Psoas muscle (tissue), 8 donors: ENCODE data around the gene KRT28. TPM values are rescaled to one million over a fixed set of nuclear protein-coding genes. Genes with fewer than 3 reads are reported as not detected.

Source experiments
- ATAC-seq, 4 donors: fragments of 200-7000 bp; cut with Tn5 transposase; one replicate each; pipeline ENCODE4 v1.9.1; 2020; ENCODE audit warnings: moderate library complexity in 3 of 4, mild to moderate bottlenecking in 2 of 4
- DNase-seq, 2 donors: peaks; one replicate each; pipeline ENCODE4 v3.0.0-alpha.2; 2020
- H3K27ac ChIP-seq: fragments of 200-600 bp; one replicate; pipeline ENCODE4 v1.8.0; 2022
- H3K27me3 ChIP-seq, 3 donors: fragments of 200-600 bp in 1 of 3; one replicate each; pipeline versions ENCODE4 v1.6.1 to v1.8.0; 2013 to 2022; ENCODE audit warnings: low read length in 2 of 3, mild to moderate bottlenecking in 2 of 3, moderate library complexity in 1 of 3; ENCODE audit not compliant: insufficient read depth in 3 of 3
- H3K36me3 ChIP-seq, 2 donors: fragments of 200-600 bp in 1 of 2; one replicate each; pipeline versions ENCODE4 v1.6.1 to v1.8.0; 2013 to 2022; ENCODE audit warnings: low read depth in 1 of 2, mild to moderate bottlenecking in 1 of 2, moderate library complexity in 1 of 2; ENCODE audit not compliant: insufficient read depth in 1 of 2
- H3K4me1 ChIP-seq: fragments of 200-600 bp; one replicate; pipeline ENCODE4 v1.8.0; 2022
- H3K4me3 ChIP-seq: fragments of 200-600 bp; one replicate; pipeline ENCODE4 v1.8.0; 2022; ENCODE audit warnings: mild to moderate bottlenecking
- H3K9me3 ChIP-seq: fragments of 200-600 bp; one replicate; pipeline ENCODE4 v1.8.0; 2022
- WGBS, 3 donors: extraction: QIAGEN DNeasy Blood & Tissue Kit; methylation state at CpG; one replicate each; pipeline versions ENCODE4 v1.1.6 to v1.1.7; 2013; 5-methylcytosine and 5-hydroxymethylcytosine counted together
- intact Hi-C, 2 donors: fragments of 100-400 bp; cut with DNase I; formaldehyde crosslinking; loops; one replicate each; pipeline versions ENCODE4 v1.11.0 to v1.14.2; 2022
- polyA plus RNA-seq, 3 donors: library from polyadenylated mRNA; stranded (reverse); fragments of 200-250 nt; gene quantifications; one replicate each; pipeline ENCODE4 v1.2.3, GENCODE V29; 2013
- total RNA-seq, 4 donors: library from RNA; stranded (reverse); fragmentation: NEBNext Ultra II Directional in 2 of 4; extraction: Animal tissue kit (Norgen Biotek cat#: 25700) in 2 of 4; gene quantifications; one replicate each; pipeline versions ENCODE4 v1.2.1 to v1.2.4, GENCODE V29; 2021 to 2023
- TF ChIP-seq, protein P1 (sequence below): fragments of 200-600 bp; IDR thresholded peaks from one replicate; pipeline ENCODE4 v1.8.0; 2022; ENCODE audit warnings: antibody characterized with exemption
- donor health status: healthy with polysubstance abuse.
- donor health status: DM: no; HTN: no; CAD: no; lungs with moderate emphysema.
- donor health status: Bipolar disorder and iron deficiency.
- donor health status: healthy.
- donor health status: DM: yes; HTN: yes; CAD: no.
- donor health status: DM: no; HTN: no; CAD: no.
- donor health status: DM: no; HTN: no; CAD: no.
- donor health status: DM: yes; HTN: yes; CAD: no.

Gene KRT28
- total and polyA plus RNA-seq, 7 donors: not detected

DNA sequence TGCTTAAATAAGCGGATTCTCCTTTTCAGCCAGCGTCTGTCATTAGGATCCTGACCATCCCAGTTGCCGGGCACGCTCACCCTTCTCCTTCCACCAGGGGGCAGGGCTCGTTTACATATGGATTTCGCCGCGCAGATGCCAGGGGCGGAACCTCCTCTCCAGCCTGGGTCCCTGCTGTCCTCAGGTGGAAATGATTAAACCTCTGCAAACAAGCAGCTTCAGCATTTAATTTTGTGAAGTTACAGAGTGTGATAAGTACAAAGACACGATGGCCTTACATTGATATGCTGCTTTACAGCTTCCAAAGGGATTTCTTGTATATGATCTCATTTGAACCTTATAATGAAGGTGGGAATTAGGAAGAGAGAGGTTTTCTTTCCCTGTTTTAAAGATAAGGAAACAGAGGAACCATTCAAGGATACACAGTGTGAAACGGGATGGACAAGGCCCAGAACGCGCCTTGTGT lies 3.9 kb upstream of the KRT28 start:
- DNase-seq: peak; percentile 62 to 76
- Histone ChIP-seq H3K27me3 (peaks cover 0 to 65% (median 2%) of the 10 kb centered on the region in 3 donors), H3K36me3 (no peaks in the 10 kb centered on the region), H3K4me3 (no peak overlapping the region), H3K27ac (no peak overlapping the region), H3K9me3 (no peaks in the 10 kb centered on the region), H3K4me1 (no peaks in the 10 kb centered on the region)
- ATAC-seq: peak; percentile 69 to 86 (median 78)
- intact Hi-C loops: loop anchor here (2.0 to 10.0 kb wide), 4 partner anchors 521 to 863 kb away; no protein-coding TSS in a partner anchor
- TF ChIP-seq, protein P1, sequence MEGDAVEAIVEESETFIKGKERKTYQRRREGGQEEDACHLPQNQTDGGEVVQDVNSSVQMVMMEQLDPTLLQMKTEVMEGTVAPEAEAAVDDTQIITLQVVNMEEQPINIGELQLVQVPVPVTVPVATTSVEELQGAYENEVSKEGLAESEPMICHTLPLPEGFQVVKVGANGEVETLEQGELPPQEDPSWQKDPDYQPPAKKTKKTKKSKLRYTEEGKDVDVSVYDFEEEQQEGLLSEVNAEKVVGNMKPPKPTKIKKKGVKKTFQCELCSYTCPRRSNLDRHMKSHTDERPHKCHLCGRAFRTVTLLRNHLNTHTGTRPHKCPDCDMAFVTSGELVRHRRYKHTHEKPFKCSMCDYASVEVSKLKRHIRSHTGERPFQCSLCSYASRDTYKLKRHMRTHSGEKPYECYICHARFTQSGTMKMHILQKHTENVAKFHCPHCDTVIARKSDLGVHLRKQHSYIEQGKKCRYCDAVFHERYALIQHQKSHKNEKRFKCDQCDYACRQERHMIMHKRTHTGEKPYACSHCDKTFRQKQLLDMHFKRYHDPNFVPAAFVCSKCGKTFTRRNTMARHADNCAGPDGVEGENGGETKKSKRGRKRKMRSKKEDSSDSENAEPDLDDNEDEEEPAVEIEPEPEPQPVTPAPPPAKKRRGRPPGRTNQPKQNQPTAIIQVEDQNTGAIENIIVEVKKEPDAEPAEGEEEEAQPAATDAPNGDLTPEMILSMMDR: peak; percentile 83
- 14 to 15% (median 14%) methylated on average over 13 of the region's 13 CpGs for whole genome bisulfite sequencing, 3 donors

GRCh38 chr17:40801157-40801556 lies 1.4 kb upstream of the KRT28 start:
- ATAC-seq (no peak), DNase-seq (no peak)
- WGBS, 3 donors: 72 to 80% (median 75%) methylated on average over 2 of the region's 2 CpGs
- intact Hi-C loops: loop anchor here (5.0 to 10.0 kb wide), 3 partner anchors 524 to 864 kb away; no protein-coding TSS in a partner anchor
- H3K36me3 ChIP-seq: no peaks in the 10 kb centered on the region
- H3K27ac ChIP-seq: no peak overlapping the region
- no peaks in the 10 kb centered on the region for H3K4me1 ChIP-seq
- TF ChIP-seq, protein P1: no peak
- H3K27me3 ChIP-seq: peaks cover 0 to 45% (median 2%) of the 10 kb centered on the region in 3 donors
- H3K4me3 ChIP-seq: no peak overlapping the region
- no peaks in the 10 kb centered on the region for H3K9me3 ChIP-seq

DNA sequence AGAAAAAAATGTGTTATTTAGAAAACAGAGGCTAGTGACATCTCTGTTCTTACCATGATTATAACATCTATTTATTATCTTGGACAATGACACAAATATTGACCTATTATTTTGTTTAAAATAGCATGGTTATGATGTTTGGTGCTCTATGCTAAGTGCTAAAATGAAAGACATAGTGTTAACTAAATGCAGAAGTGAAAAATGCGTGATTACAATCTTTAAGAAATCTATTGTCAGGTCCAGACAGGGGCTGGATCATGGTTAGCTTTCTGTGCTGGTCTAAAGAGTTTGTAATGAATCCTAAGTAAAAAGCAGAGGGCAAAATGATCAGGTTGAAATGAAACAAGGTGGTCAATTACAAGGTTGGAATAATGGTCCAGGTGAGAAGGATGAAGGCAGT lies 622 bp upstream of the KRT28 start:
- no peaks in the 10 kb centered on the region for H3K36me3 ChIP-seq
- peaks cover 0 to 37% (median 0%) of the 10 kb centered on the region in 3 donors for H3K27me3 ChIP-seq
- ATAC-seq: no peak
- H3K4me3 ChIP-seq: no peak overlapping the region
- no peaks in the 10 kb centered on the region for H3K4me1 ChIP-seq
- H3K9me3 ChIP-seq: no peaks in the 10 kb centered on the region
- 79 to 85% (median 80%) methylated on average over 1 of the region's 1 CpG for WGBS, 3 donors
- H3K27ac ChIP-seq: no peak overlapping the region
- intact Hi-C loops: loop anchor here (5.0 to 10.0 kb wide), 3 partner anchors 524 to 864 kb away; no protein-coding TSS in a partner anchor
- TF ChIP-seq, protein P1: no peak
- DNase-seq: no peak

DNA sequence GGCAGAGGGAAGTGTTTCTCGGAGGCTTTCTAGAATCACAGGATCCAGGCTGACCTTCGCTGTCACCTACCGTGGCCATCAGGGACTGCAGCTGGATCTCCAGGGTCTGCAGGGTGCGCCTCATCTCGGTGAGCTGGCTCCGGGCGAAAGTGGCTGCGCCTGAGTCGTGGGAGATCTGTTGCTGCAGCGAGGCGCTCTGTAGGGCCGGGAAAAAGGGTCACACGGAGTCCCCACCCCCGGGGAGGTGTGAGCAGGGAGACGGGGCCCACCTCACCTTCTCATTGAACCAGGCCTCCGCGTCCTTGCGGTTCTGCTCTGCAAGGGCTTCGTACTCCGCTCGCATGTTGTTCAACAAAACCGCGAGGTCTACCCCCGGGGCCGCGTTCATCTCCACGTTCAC lies 2.9 kb downstream of the KRT28 start:
- no peaks in the 10 kb centered on the region for H3K36me3 ChIP-seq
- TF ChIP-seq, protein P1: no peak
- H3K27ac ChIP-seq: no peak overlapping the region
- ATAC-seq (no peak), DNase-seq (no peak)
- peaks cover 0 to 20% (median 0%) of the 10 kb centered on the region in 3 donors for H3K27me3 ChIP-seq
- WGBS, 3 donors: 74 to 84% (median 78%) methylated on average over 27 of the region's 27 CpGs
- intact Hi-C loops: loop anchor here in 1 of 2 donors (10.0 kb wide), 1 partner anchor 172 kb away; no protein-coding TSS in a partner anchor
- no peak overlapping the region for H3K4me3 ChIP-seq
- no peaks in the 10 kb centered on the region for H3K4me1 ChIP-seq
- no peaks in the 10 kb centered on the region for H3K9me3 ChIP-seq
